ENCODE results near the gene CD80.

CD80 gene

GRCh38 chr3:119562307-119562961, 3.0 kb upstream of the CD80 start:
- H3K4me3 ChIP-seq (ENCODE audit: severe bottlenecking) = no peak overlapping the region

GRCh38 chr3:119560160-119560559, 746 bp upstream of the CD80 start:
- ATAC-seq (ENCODE audit: low read depth) (no peak), DNase-seq (ENCODE audit: low spot score) (no peak)
- no peak for TF ChIP-seq CTCF (IDR thresholded peaks at IDR 0.05; ENCODE audit: poor library complexity, severe bottlenecking)
- H3K4me3 ChIP-seq (ENCODE audit: severe bottlenecking) = no peak overlapping the region
- H3K4me1 ChIP-seq (ENCODE audit: insufficient read depth, poor library complexity, severe bottlenecking) = no peaks in the 10 kb centered on the region
- no peaks in the 10 kb centered on the region for H3K36me3 ChIP-seq (ENCODE audit: low read depth)
- H3K9me3 ChIP-seq (ENCODE audit: severe bottlenecking) = no peaks in the 10 kb centered on the region
- no peak overlapping the region for H3K27ac ChIP-seq (ENCODE audit: poor library complexity, severe bottlenecking)
- H3K27me3 ChIP-seq (ENCODE audit: insufficient read depth, poor library complexity, severe bottlenecking) = no peaks in the 10 kb centered on the region

More at GRCh38 chr3:119562307-119562961, 3.0 kb upstream of the CD80 start:
- no peak overlapping the region for H3K27ac ChIP-seq (ENCODE audit: poor library complexity, severe bottlenecking)
- no peaks in the 10 kb centered on the region for H3K4me1 ChIP-seq (ENCODE audit: insufficient read depth, poor library complexity, severe bottlenecking)
- no peaks in the 10 kb centered on the region for H3K9me3 ChIP-seq (ENCODE audit: severe bottlenecking)
- ATAC-seq (ENCODE audit: low read depth) = no peak
- H3K36me3 ChIP-seq (ENCODE audit: low read depth) = no peaks in the 10 kb centered on the region
- no peaks in the 10 kb centered on the region for H3K27me3 ChIP-seq (ENCODE audit: insufficient read depth, poor library complexity, severe bottlenecking)
- no peak for DNase-seq (ENCODE audit: low spot score)
- no peak for TF ChIP-seq CTCF (IDR thresholded peaks at IDR 0.05; ENCODE audit: poor library complexity, severe bottlenecking)

GRCh38 chr3:119558626-119559317, 642 bp downstream of the CD80 start:
- no peaks in the 10 kb centered on the region for H3K4me1 ChIP-seq (ENCODE audit: insufficient read depth, poor library complexity, severe bottlenecking)
- DNase-seq (ENCODE audit: low spot score) (no peak), ATAC-seq (ENCODE audit: low read depth) (no peak)
- no peaks in the 10 kb centered on the region for H3K36me3 ChIP-seq (ENCODE audit: low read depth)
- TF ChIP-seq CTCF (IDR thresholded peaks at IDR 0.05; ENCODE audit: poor library complexity, severe bottlenecking) = no peak
- no peak overlapping the region for H3K4me3 ChIP-seq (ENCODE audit: severe bottlenecking)
- H3K27me3 ChIP-seq (ENCODE audit: insufficient read depth, poor library complexity, severe bottlenecking) = no peaks in the 10 kb centered on the region
- H3K27ac ChIP-seq (ENCODE audit: poor library complexity, severe bottlenecking) = no peak overlapping the region
- no peaks in the 10 kb centered on the region for H3K9me3 ChIP-seq (ENCODE audit: severe bottlenecking)

- no peak for DNase-seq (ENCODE audit: low spot score)
- no peak overlapping the region for H3K4me3 ChIP-seq (ENCODE audit: severe bottlenecking)
- no peak for TF ChIP-seq CTCF (IDR thresholded peaks at IDR 0.05; ENCODE audit: poor library complexity, severe bottlenecking)
- ATAC-seq (ENCODE audit: low read depth) = no peak
- H3K4me1 ChIP-seq (ENCODE audit: insufficient read depth, poor library complexity, severe bottlenecking) = no peaks in the 10 kb centered on the region
- no peaks in the 10 kb centered on the region for H3K27me3 ChIP-seq (ENCODE audit: insufficient read depth, poor library complexity, severe bottlenecking)
- H3K9me3 ChIP-seq (ENCODE audit: severe bottlenecking) = no peaks in the 10 kb centered on the region
- no peaks in the 10 kb centered on the region for H3K36me3 ChIP-seq (ENCODE audit: low read depth)
- H3K27ac ChIP-seq (ENCODE audit: poor library complexity, severe bottlenecking) = no peak overlapping the region
Measured at GRCh38 chr3:119557877-119558269, 1.5 kb downstream of the CD80 start.
